CD4-positive, alpha-beta T cell treated with Interleukin-6 for 4 hours (primary cell): Measurements from ENCODE around the gene FCSK.

Experiments
- DNase-seq: peaks from one replicate; pipeline ENCODE4 v3.0.0-alpha.2; 2020; ENCODE audit warnings: mixed read lengths

The FCSK gene

DNA sequence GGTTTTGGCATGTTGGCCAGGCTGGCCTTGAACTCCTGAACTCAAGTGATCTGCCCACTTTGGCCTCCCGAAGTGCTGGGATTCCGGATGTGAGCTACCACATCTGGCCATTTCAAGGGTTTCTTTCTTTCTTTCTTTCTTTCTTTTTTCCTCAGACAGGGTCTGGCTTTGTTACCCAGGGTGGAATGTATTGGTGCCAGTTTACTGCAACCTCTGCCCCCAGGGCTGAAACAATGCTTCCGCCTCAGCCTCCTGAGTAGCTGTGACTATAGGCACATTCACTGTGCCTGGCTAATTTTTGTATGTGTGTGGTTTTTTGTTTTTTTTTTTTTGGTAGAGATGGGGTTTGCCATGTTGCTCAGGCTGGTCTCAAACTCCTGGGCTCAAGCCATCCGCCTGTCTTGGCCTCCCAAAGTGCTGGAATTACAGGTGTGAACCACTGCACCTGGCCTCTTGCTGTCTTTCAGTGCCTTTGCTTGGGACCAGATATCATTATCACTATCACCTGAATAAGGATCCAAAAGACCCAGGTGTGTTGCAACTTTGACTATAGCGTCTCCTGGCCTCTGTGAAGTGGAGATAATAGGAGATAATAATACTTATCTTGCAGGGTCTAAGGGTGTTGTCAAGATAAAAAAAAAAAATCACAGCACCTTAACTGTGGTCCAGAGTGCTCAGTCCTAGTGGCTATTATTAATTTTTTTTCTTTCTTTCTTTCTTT is 3.2 kb downstream of the FCSK start:
- no peak for DNase-seq

- no peak for DNase-seq
Observed at GRCh38 chr16:70460737-70461261, 6.4 kb downstream of the FCSK start.

GRCh38 chr16:70463235-70463634 is 8.8 kb downstream of the FCSK start:
- no peak for DNase-seq

DNA sequence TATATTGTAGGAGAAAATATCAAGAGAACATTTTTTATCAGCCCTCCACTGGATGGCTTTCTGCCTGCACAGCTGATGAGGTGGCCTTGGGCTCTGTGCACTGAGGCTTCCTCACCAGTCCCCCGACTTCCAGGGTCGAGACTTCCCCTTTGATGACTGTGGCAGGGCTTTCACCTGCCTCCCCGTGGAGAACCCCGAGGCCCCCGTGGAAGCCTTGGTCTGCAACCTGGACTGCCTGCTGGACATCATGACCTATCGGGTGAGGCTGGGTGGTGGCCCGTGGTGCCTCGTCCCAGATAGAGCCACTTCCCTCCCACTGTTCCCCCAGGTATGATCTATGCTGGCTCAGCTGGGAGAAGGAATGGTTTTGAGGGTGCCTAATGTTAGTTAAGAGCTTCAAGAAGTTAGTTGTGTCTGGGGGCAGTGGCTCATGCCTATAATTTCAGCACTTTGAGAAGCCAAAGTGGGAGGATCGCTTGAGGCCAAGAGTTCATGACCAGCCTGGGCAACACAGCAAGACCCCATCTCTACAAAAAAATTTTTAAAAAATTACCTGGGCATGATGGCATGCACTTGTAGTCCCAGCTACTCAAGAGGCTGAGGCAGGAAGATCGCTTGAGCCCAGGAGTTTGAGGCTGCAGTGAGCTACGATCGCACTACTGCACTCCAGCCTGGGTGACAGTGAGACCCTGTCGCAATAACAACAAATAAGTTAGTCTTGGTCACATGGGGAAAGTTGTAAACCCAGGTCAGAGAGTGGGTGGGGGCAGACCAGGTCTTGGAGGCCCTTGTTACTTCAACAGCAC is 11.8 kb downstream of the FCSK start:
- DNase-seq: no peak

- DNase-seq: no peak
Observed at GRCh38 chr16:70466805-70467076, 12.3 kb downstream of the FCSK start.

DNA sequence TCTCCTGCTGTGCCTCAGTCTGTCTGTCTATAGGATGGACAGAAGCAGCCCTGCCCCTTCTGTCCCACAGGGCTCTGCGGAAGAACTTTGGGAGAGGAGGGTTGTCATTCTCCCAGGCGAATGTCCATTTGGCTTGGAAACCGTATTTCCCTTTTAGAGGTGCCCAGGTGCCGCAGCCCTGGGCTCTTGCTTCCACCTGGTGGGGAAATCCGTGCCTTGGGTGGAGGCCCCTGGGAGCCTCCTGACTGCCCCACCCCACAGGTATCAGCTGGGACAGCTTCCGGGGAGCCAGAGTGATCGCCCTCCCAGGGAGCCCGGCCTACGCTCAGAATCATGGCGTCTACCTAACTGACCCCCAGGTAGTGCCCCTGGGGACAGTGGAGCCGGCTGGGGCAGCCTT is 12.7 kb downstream of the FCSK start:
- DNase-seq: peak; percentile 17

GRCh38 chr16:70467608-70468007 is 13.2 kb downstream of the FCSK start:
- DNase-seq: no peak

DNA sequence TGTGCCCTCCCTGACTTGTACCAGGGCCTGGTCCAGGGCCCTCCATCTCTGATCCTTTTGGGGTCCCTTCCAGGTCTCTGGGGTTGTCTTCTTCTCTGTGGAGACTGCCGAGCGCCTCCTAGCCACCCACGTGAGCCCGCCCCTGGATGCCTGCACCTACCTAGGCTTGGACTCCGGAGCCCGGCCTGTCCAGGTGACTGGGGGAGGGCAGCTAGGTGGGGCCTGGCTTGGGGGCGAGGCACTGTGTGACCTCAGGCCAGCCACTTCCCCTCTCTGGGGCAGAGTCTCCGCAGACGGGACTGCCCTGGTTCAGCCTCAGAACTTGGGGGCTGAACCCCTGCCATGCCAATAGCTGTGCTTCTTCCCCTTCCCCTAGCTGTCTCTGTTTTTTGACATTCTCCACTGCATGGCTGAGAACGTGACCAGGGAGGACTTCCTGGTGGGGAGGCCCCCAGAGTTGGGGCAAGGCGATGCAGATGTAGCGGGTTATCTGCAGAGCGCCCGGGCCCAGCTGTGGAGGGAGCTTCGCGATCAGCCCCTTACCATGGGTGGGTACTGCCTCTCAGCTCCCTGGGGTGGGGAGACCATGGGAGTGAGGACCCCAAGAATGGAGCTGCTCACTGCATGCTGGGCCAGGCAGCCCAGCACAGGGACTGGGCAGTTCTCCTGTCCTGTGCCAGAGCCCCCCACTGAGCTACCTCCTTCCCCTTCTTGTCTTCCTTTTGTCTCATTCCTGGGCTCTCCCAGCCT is 14.6 kb downstream of the FCSK start:
- DNase-seq: no peak

- DNase-seq: no peak
Observed at GRCh38 chr16:70470141-70470926, 15.9 kb downstream of the FCSK start.

GRCh38 chr16:70470927-70471341 is 16.5 kb downstream of the FCSK start:
- peak; percentile 16 for DNase-seq

- no peak for DNase-seq
Observed at GRCh38 chr16:70472786-70473433, 18.5 kb downstream of the FCSK start.

GRCh38 chr16:70473446-70474319 is 19.3 kb downstream of the FCSK start:
- DNase-seq: no peak

DNA sequence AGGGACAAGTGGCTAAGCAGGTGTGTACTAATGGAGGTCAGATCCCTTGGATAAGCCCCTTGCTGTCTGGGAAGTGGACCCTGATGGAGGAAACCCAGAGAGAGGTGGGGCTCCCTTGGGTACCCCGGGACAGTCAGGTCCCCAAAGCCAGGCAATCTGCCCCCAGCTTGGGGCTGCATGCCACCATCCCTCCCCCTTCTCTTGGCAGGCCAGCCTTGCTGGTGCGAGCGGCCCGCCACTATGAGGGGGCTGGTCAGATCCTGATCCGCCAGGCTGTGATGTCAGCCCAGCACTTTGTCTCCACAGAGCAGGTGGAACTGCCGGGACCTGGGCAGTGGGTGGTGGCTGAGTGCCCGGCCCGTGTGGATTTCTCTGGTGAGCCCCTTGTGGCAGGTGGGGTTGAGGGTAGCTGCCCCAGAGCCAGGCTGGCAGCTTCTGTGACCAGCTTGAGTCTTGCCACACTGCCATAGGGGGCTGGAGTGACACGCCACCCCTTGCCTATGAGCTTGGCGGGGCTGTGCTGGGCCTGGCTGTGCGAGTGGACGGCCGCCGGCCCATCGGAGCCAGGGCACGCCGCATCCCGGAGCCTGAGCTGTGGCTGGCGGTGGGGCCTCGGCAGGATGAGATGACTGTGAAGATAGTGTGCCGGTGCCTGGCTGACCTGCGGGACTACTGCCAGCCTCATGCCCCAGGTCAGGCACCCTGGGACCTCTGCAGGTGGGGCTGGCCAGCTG is 20.1 kb downstream of the FCSK start:
- DNase-seq: no peak

DNA sequence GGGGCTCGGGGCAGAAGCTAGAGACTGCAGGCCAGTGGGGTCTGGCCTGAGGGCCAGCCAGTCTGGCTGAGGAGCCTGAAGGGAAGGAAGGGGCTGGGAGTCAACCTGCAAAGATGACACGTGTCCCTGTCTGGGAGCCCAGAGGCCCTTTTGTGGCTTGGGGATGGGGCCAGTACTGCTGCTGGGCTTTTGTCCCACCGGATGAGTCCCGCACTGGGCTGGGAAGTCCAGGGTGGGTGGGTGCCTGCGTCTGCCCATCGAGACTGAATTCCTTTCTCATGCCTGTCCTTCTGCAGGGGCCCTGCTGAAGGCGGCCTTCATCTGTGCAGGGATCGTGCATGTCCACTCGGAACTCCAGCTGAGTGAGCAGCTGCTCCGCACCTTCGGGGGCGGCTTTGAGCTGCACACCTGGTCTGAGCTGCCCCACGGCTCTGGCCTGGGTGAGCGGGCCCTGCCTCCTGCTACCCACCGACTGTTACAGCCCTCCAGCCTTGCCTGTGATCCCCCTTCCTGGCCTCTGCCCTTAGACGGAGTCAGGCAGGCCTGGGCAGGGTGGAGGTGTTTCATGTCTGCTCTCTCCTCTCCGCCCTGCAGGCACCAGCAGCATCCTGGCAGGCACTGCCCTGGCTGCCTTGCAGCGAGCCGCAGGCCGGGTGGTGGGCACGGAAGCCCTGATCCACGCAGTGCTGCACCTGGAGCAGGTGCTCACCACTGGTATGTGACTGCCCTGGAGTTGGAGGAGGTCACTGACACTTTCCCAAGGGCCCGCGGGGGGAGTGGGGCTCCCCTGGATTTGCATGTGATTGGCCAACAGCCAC is 20.9 kb downstream of the FCSK start:
- DNase-seq: no peak

DNA sequence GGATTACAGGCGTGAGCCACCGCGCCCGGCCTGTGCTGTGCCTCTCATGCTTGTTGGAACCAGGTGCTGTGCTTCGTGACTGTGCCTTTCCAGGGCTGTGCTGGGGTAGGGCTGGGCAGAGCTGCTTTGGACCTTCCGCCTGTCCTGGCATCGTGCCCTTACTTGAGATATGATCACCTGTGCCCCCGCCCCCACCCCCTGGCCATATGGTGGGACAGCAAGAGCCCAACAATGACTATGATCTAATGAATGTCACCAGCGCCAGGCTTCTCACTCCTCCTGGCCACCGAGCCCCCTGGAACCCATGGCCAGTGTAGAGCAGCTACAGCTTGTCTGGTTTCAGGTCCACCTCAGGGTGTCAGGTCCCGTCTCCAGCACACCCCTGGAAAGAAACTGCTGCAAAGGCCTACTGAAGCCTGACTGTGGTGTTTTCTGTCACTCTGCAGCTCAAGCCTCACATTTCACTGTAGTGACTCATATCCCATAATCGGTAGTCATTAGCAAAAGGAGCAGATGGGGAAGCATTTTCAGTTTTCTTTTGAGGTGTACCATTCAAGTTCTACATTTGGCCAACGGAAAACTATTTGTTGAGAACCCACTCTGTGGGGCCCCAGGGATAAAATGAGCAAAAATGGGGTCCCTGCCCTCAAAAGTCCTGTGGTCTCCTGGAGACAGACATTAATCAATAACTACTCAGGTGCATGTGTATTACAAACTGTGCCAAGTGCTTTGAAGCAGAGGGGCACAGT is 22.1 kb downstream of the FCSK start:
- peak; percentile 10 for DNase-seq

- no peak for DNase-seq
Observed at GRCh38 chr16:70478169-70478568, 23.8 kb downstream of the FCSK start.

- no peak for DNase-seq
Observed at GRCh38 chr16:70478912-70479341, 24.5 kb downstream of the FCSK start.
